Measurements from ENCODE around the gene AMIGO3. TPM values are rescaled to one million over a fixed set of nuclear protein-coding genes. Genes with fewer than 3 reads are reported as not detected.

The AMIGO3 gene
- polyA plus RNA-seq, 1 experiment, result not detected

DNA sequence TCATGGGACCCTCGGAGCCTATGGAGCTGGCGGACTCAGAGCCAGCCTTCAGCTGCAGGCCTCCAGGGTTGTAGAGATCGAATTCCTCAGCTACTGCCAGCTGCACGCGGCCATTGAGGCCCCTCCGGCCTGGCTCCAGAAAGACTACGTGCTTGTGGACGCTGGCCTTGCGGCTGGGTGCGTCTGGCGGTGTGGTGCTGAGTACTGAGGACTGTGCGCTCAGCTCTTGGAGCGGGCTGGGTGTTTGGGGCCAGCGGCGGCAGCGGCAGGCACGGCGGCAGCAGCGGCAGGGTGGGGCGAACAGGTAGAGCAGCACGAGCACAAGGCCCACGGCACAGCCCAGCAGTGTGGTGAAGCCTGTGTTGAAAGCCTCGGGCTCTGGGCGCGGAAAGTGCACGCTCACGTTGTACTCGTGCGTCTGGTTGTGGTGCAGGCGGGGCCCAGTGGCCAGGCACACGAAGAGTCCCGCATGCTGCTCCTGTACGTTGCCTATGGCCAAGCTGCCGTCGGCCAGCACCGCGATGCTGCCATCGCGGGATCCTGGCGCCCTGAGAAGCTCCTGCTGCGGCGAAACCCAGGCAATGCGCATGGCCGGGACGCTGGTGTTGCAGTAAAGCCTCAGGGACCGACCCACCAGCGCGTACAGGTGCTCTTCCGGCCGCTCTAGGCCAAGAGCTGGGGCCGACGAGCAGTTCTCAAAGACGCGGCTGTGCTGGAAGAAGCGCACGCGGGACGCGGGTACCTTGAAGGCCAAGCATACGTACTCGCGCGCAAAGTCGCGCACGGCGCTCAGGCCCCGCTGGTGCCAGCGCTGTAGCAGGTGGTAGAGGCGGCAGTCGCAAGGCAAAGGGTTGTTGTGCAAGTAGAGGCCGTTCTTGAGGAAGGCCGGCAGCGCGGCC is 1.3 kb downstream of the AMIGO3 start:
- no peak for DNase-seq (ENCODE audit: low read depth)
- H3K27me3 ChIP-seq (ENCODE audit: control insufficient read depth, insufficient read depth, low read length), result no peaks in the 10 kb centered on the region
- TF ChIP-seq, protein P1, sequence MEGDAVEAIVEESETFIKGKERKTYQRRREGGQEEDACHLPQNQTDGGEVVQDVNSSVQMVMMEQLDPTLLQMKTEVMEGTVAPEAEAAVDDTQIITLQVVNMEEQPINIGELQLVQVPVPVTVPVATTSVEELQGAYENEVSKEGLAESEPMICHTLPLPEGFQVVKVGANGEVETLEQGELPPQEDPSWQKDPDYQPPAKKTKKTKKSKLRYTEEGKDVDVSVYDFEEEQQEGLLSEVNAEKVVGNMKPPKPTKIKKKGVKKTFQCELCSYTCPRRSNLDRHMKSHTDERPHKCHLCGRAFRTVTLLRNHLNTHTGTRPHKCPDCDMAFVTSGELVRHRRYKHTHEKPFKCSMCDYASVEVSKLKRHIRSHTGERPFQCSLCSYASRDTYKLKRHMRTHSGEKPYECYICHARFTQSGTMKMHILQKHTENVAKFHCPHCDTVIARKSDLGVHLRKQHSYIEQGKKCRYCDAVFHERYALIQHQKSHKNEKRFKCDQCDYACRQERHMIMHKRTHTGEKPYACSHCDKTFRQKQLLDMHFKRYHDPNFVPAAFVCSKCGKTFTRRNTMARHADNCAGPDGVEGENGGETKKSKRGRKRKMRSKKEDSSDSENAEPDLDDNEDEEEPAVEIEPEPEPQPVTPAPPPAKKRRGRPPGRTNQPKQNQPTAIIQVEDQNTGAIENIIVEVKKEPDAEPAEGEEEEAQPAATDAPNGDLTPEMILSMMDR (IDR thresholded peaks at IDR 0.05; ENCODE audit: insufficient read depth, low read depth, low read length), result no peak
- H3K36me3 ChIP-seq (ENCODE audit: control insufficient read depth, insufficient read depth, low read length), result peaks cover 21% of the 10 kb centered on the region
- CTCF ChIA-PET, result interaction anchor here (0.7 to 4.4 kb wide), 3 partner anchors 18 to 179 kb away, joined by 3 to 24 read pairs (median 6); no protein-coding TSS in a partner anchor
- POLR2A ChIA-PET, result no interaction called here
- H3K4me3 ChIP-seq (ENCODE audit: low read depth, low read length), result no peak overlapping the region

DNA sequence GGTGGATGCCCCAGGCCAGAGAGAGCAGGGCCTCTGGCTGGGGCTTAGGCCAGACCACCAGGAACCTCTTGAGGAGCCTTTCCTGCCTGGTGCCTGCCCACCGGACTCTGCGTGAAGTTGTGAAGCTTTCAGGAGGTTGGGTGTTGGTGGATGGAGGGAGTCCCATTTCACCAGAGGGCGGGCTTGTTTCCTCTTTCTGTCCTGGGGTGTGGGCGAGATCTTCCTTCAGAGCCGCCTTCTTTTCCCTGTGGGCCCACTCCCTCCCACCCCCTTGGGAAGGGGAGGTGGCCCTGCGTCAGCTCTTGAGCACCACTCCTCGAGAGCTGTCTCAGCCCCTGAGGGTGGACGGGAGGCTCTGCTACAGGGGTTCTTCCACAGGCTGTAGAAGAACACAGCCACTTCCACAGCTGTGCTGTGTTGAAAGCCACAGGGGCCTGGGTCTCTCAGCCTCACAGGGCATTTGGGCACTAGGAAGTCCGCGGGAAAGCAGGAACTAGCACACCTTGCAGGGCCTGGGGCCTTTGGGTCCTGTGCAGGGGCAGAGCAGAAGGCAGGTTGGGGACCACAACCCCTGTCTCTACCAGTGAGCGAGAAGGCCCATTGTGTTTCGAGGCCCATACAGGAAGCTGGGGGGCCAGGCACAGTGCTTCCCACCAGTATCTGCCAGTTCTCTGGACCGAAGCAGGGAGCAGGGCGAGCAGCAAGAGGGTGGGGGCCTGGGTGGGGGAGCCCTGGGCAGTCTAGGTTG is 2.1 kb downstream of the AMIGO3 start:
- ChIA-PET CTCF (interaction anchor here (1.4 kb wide), 1 partner anchor 17 kb away, joined by 6 read pairs; no protein-coding TSS in a partner anchor), POLR2A (no interaction called here)
- Histone ChIP-seq H3K36me3 (ENCODE audit: control insufficient read depth, insufficient read depth, low read length) (peaks cover 23% of the 10 kb centered on the region), H3K27me3 (ENCODE audit: control insufficient read depth, insufficient read depth, low read length) (no peaks in the 10 kb centered on the region), H3K4me3 (ENCODE audit: low read depth, low read length) (no peak overlapping the region)
- no peak for DNase-seq (ENCODE audit: low read depth)
- TF ChIP-seq, protein P1 (IDR thresholded peaks at IDR 0.05; ENCODE audit: insufficient read depth, low read depth, low read length), result no peak

DNA sequence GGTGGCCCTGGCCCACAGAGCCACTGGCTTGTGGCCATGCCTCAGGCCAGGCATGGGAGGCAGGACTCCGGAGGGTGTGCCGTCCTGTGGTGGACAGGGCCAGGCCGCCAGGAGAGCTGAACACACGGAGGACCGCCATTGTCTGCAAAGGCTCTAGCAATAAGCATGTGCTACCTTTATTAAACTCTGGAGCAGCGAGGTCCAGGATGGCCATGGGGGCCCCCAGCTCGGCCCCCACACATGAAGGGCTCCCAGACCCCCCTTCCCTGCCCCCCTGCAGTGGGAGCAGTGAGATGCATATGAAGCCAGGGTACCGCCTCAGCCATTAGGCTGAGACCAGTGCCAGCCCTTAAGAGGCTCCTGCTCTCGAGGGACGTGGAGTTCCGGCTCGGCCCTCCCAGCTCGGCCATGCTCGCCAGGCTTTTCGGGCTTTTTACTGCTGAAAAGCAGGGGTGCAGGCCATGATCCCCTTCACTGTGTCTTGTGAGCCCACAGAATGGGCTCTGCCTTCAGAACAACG is 2.7 kb downstream of the AMIGO3 start:
- CTCF ChIA-PET, result interaction anchor here (1.4 kb wide), 1 partner anchor 16 kb away, joined by 6 read pairs; no protein-coding TSS in a partner anchor
- H3K4me3 ChIP-seq (ENCODE audit: low read depth, low read length), result no peak overlapping the region
- POLR2A ChIA-PET, result no interaction called here
- DNase-seq (ENCODE audit: low read depth), result no peak
- H3K27me3 ChIP-seq (ENCODE audit: control insufficient read depth, insufficient read depth, low read length), result no peaks in the 10 kb centered on the region
- H3K36me3 ChIP-seq (ENCODE audit: control insufficient read depth, insufficient read depth, low read length), result peaks cover 20% of the 10 kb centered on the region
- TF ChIP-seq, protein P1 (IDR thresholded peaks at IDR 0.05; ENCODE audit: insufficient read depth, low read depth, low read length), result no peak

GRCh38 chr3:49716169-49716568 is 3.3 kb downstream of the AMIGO3 start:
- CTCF ChIA-PET, result interaction anchor here (1.0 kb wide), 1 partner anchor 12 kb away, joined by 4 read pairs; no protein-coding TSS in a partner anchor
- no peak for DNase-seq (ENCODE audit: low read depth)

More at GRCh38 chr3:49716169-49716568, 3.3 kb downstream of the AMIGO3 start:
- H3K27me3 ChIP-seq (ENCODE audit: control insufficient read depth, insufficient read depth, low read length), result no peaks in the 10 kb centered on the region
- POLR2A ChIA-PET, result no interaction called here
- TF ChIP-seq, protein P1 (IDR thresholded peaks at IDR 0.05; ENCODE audit: insufficient read depth, low read depth, low read length), result no peak
- no peak overlapping the region for H3K4me3 ChIP-seq (ENCODE audit: low read depth, low read length)
- peaks cover 16% of the 10 kb centered on the region for H3K36me3 ChIP-seq (ENCODE audit: control insufficient read depth, insufficient read depth, low read length)
